Measurements from ENCODE around the gene THSD4.

DNA sequence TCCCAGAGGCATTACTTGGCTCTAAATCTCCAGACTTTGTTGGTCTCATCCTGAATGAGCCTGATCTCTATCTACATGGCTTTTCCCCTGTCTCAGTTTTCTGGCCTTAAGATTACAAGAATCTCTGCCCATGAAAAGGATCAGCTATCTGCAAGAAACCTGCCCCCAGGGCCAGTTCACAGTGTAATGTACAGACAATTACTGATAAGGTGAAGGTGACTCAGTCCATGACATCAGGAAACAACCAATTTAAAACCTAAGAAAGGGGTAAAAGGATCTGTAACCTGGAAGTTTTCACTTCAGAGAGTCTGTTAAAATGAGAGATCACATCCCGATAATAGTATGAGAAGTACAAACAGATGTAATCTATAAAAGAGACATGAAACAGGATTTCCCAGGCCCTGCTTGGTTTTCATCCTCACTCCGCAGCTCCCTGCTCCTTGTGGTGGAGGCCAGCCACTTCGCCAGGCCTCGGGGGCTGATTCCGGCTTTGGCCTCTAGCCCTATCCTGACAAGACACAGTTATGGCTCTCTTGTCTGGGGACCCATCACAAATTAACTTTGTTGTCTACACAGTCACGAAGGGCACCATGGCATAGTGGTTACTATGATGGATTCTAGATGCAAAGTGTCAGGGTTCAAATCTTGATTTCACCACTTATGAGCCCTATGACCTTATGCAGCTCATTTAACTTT, 136.9 kb downstream of the THSD4 start:
- TF ChIP-seq EZH2 (IDR thresholded peaks at IDR 0.05; ENCODE audit: low read depth): no peak
- TF ChIP-seq, protein P1, sequence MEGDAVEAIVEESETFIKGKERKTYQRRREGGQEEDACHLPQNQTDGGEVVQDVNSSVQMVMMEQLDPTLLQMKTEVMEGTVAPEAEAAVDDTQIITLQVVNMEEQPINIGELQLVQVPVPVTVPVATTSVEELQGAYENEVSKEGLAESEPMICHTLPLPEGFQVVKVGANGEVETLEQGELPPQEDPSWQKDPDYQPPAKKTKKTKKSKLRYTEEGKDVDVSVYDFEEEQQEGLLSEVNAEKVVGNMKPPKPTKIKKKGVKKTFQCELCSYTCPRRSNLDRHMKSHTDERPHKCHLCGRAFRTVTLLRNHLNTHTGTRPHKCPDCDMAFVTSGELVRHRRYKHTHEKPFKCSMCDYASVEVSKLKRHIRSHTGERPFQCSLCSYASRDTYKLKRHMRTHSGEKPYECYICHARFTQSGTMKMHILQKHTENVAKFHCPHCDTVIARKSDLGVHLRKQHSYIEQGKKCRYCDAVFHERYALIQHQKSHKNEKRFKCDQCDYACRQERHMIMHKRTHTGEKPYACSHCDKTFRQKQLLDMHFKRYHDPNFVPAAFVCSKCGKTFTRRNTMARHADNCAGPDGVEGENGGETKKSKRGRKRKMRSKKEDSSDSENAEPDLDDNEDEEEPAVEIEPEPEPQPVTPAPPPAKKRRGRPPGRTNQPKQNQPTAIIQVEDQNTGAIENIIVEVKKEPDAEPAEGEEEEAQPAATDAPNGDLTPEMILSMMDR (conservative IDR thresholded peaks at IDR 0.05): no peak
